Prostate gland (tissue), 2 donors: Measurements from ENCODE around the gene MYLK. TPM values are rescaled to one million over a fixed set of nuclear protein-coding genes. Genes with fewer than 3 reads are reported as not detected.

Source experiments
- DNase-seq: peaks from one replicate; pipeline ENCODE4 v3.0.0-alpha.2; 2019; ENCODE audit warnings: low spot score
- H3K27ac ChIP-seq, 2 donors: fragments of 200-600 bp; sonication (generic); 2 replicates each; pipeline ENCODE4 v1.5.1; 2017 to 2019
- H3K27me3 ChIP-seq: fragments of 200-600 bp; sonication (generic); replicated peaks from 2 replicates; pipeline ENCODE4 v1.5.1; 2019; ENCODE audit not compliant: insufficient read depth
- H3K36me3 ChIP-seq, 2 donors: fragments of 200-600 bp; sonication (generic); 1 replicate in 1 of 2; 2 replicates in 1 of 2; pipeline versions ENCODE4 v1.5.1 to v1.8.1; 2017 to 2019
- H3K4me1 ChIP-seq: fragments of 200-600 bp; sonication (generic); replicated peaks from 2 replicates; pipeline ENCODE4 v1.5.1; 2019
- H3K4me3 ChIP-seq, 2 donors: fragments of 200-600 bp; sonication (generic); 2 replicates each; pipeline ENCODE4 v1.5.1; 2017 to 2019
- H3K9me3 ChIP-seq: fragments of 200-600 bp; sonication (generic); 2 replicates; pipeline ENCODE4 v1.5.1; 2017
- CTCF ChIP-seq, 4 experiments: fragments of 200-600 bp in 2 of 4; fragments of 450-650 bp in 2 of 4; sonication (generic) in 2 of 4; IDR thresholded peaks; 1 replicate in 3 of 4; 2 replicates in 1 of 4; pipeline ENCODE4 v1.5.1; 2016 to 2019; ENCODE audit warnings: antibody characterized with exemption in 4 of 4, mild to moderate bottlenecking in 2 of 4, moderate library complexity in 2 of 4
- POLR2A ChIP-seq: fragments of 450-650 bp; IDR thresholded peaks from one replicate; pipeline ENCODE4 v1.6.1; 2016; ENCODE audit warnings: antibody characterized with exemption, mild to moderate bottlenecking
- POLR2AphosphoS5 ChIP-seq: sonication (generic); formaldehyde crosslinking; IDR thresholded peaks from one replicate; pipeline ENCODE4 v1.6.1; 2017; ENCODE audit warnings: antibody characterized with exemption
- WGBS: methylation state at CpG from one replicate; pipeline ENCODE4 v1.1.5; 2018; 5-methylcytosine and 5-hydroxymethylcytosine counted together
- intact Hi-C: fragments of 100-400 bp; cut with DNase I; formaldehyde crosslinking; loops from one replicate; pipeline ENCODE4 v1.14.2; 2022
- total RNA-seq, 2 donors: library from RNA; depleted of rRNA; stranded (reverse); fragments of >200 nt; gene quantifications; one replicate each; pipeline ENCODE4 v1.1.0, GENCODE V29; 2016

Gene MYLK
- total RNA-seq, 2 donors from 2014 or later: 345 to 600 TPM

GRCh38 chr3:123584988-123585937 is 298.9 kb downstream of the MYLK start, which contains the start of gene HACD2:
Gene HACD2, minus strand, starts transcription at chr3:123585053. Its CDS starts 26 bp downstream, at chr3:123585027.
- peak; percentile 97 for DNase-seq
- Histone ChIP-seq H3K36me3 (no peaks in the 10 kb centered on the region), H3K27ac (peak within 1 kb of the TSS; percentile 95 to 97), H3K27me3 (no peaks in the 10 kb centered on the region), H3K4me3 (peak within 1 kb of the TSS; percentile 90 to 95), H3K4me1 (no peaks in the 10 kb centered on the region), H3K9me3 (no peaks in the 10 kb centered on the region)
- under 1% methylated on average over 52 of the region's 54 CpGs for whole genome bisulfite sequencing
- TF ChIP-seq POLR2A (peak; percentile 97), POLR2AphosphoS5 (peak; percentile 81), CTCF (IDR thresholded peaks at IDR 0.05) (no peak)
- intact Hi-C loops: no loop called here

GRCh38 chr3:123584284-123584987 is 299.7 kb downstream of the MYLK start:
- Histone ChIP-seq H3K9me3 (no peaks in the 10 kb centered on the region), H3K36me3 (no peaks in the 10 kb centered on the region), H3K4me1 (no peaks in the 10 kb centered on the region), H3K27me3 (no peaks in the 10 kb centered on the region), H3K27ac (peak overlapping the region; percentile 95 to 97), H3K4me3 (peak overlapping the region; percentile 90 to 95)
- TF ChIP-seq CTCF (IDR thresholded peaks at IDR 0.05): peak in 3 of 4 experiments; percentile 12 to 41 (median 17)
- no peak for TF ChIP-seq POLR2A
- peak; percentile 66 for DNase-seq
- 1% methylated on average over 38 of the region's 65 CpGs for WGBS
- intact Hi-C loops: no loop called here

GRCh38 chr3:123583561-123583960 is 300.6 kb downstream of the MYLK start:
- Histone ChIP-seq H3K27me3 (no peaks in the 10 kb centered on the region), H3K4me3 (peak overlapping the region in 1 of 2 donors; percentile 95), H3K9me3 (no peaks in the 10 kb centered on the region), H3K36me3 (no peaks in the 10 kb centered on the region), H3K4me1 (no peaks in the 10 kb centered on the region), H3K27ac (no peak overlapping the region)
- 68% methylated on average over 3 of the region's 3 CpGs for WGBS
- no peak for DNase-seq
- no peak for TF ChIP-seq CTCF (IDR thresholded peaks at IDR 0.05)
- no peak for TF ChIP-seq POLR2AphosphoS5
- no peak for TF ChIP-seq POLR2A
- intact Hi-C loops: no loop called here

GRCh38 chr3:123582315-123582714 is 301.8 kb downstream of the MYLK start:
- H3K4me1 ChIP-seq: no peaks in the 10 kb centered on the region
- intact Hi-C loops: no loop called here

GRCh38 chr3:123576122-123576521 is 308.0 kb downstream of the MYLK start:
- DNase-seq: no peak
- no peaks in the 10 kb centered on the region for H3K27me3 ChIP-seq
- intact Hi-C loops: no loop called here
- no peak for TF ChIP-seq CTCF (IDR thresholded peaks at IDR 0.05)
- no peak for TF ChIP-seq POLR2AphosphoS5
- TF ChIP-seq POLR2A: no peak
- H3K4me3 ChIP-seq: no peak overlapping the region
- no peaks in the 10 kb centered on the region for H3K4me1 ChIP-seq
- H3K9me3 ChIP-seq: no peaks in the 10 kb centered on the region
- no peak overlapping the region for H3K27ac ChIP-seq
- WGBS: 94% methylated on average over 3 of the region's 3 CpGs
- H3K36me3 ChIP-seq: no peaks in the 10 kb centered on the region

More at GRCh38 chr3:123582315-123582714, 301.8 kb downstream of the MYLK start:
- Histone ChIP-seq H3K27ac (no peak overlapping the region), H3K9me3 (no peaks in the 10 kb centered on the region), H3K36me3 (no peaks in the 10 kb centered on the region), H3K4me3 (no peak overlapping the region), H3K27me3 (no peaks in the 10 kb centered on the region)
- WGBS: 58% methylated on average over 3 of the region's 3 CpGs
- peak; percentile 39 for TF ChIP-seq POLR2AphosphoS5
- TF ChIP-seq POLR2A: no peak
- peak; percentile 13 for DNase-seq
